HG02973 (cell line): ENCODE measurements around the gene AQP11.
"Not testable (repeated sequence)": the region's sequence is repeated elsewhere in the genome, so short reads cannot be mapped to it uniquely, and the experiment has no call there.

ENCODE experiments used
- ATAC-seq: cut with Tn5 transposase; IDR thresholded peaks from one replicate; pipeline ENCODE4 v1.9.1; 2021; ENCODE audit warnings: moderate library complexity; ENCODE audit not compliant: unreplicated experiment

Gene AQP11

DNA sequence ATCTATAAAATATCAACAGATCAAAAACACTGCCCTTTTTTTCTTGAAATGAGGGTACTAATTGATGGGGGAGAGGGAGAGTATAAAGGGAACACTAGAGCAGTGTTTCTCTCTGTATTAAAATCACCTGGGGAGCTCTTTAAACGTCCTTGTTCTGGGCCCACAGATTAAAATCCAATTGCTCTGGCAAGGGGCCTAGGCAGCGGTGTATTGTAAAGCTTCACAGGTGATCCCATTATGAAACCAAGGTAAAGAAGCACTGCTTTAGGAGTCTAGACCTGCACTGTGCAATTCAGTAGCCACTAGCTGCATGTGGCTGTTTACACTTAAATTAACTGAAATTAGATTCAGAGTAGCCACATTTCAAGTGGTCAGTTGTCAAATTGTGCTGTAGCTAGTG is 3.0 kb downstream of the AQP11 start:
- ATAC-seq: no peak

- ATAC-seq: no peak
Measured at GRCh38 chr11:77593883-77594282, 4.1 kb downstream of the AQP11 start.

- no peak for ATAC-seq
Measured at GRCh38 chr11:77596626-77597025, 6.9 kb downstream of the AQP11 start.

DNA sequence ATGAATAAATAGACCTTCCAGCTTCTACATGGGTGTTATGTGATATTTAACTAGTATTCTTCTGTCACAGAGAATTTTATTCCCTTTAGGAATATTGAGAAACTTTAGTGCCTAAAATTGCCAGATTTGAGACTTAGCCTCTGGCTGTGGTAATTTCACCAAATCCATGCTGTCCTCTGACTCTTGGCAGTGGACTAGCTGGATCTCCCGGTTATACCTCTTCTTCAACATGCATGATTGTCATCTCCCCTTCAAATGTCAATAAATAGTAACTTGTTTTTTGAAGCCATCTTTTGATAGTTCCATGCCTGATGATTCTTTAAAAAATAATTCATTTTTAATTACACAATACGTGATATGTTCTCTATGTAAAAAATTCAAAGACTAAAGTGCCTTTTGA is 8.4 kb downstream of the AQP11 start:
- no peak for ATAC-seq

DNA sequence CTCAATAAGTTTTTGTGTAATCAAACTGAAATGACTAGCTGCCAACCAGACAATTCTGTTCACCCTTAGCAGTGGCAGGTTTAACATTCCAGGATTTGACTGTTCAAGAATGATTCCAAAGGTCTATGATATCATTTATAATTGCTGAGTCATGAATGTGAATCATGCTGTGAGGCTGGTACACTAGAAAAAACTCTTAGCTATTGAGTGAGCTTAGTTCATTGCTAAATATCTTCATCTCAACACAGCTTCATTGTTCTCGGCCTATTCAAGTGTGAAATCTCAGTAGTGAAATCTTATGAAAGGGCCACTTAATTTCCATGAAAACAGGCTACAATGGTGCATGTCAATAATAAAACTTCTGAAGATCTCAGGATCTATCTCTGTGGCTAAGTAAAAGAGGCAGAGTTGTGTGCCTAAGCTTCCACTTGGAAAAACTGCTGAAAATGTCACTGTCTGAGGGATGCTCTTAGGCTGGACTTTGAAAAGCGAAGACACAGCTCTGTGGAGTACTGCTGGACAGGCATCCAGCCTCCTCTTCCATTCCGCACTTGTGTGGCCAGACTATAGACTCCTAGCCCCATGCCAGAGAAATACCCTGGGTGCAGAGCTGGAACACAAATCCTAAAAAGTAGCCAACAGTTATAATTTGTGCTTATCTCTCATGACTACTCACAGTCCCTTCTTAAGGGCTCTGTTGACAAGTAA is 12.8 kb downstream of the AQP11 start:
- no peak for ATAC-seq

DNA sequence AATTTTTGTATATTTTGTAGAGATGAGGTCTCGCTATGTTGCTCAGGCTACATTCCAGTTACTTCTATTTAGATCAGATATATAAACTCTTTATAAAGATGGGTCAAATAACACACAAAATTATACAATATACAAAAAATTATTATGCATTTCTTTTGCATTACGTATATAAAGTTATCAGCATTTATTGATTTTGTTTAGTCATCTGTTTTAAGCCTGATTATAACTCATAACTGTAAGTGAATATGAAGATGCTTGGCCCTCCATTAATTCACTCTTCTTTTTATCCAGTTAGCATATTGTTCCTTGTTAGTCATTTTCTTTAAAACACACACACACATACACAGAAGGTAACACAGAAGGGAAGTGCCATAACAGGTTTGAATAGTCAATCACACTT is 14.5 kb downstream of the AQP11 start:
- no peak for ATAC-seq

DNA sequence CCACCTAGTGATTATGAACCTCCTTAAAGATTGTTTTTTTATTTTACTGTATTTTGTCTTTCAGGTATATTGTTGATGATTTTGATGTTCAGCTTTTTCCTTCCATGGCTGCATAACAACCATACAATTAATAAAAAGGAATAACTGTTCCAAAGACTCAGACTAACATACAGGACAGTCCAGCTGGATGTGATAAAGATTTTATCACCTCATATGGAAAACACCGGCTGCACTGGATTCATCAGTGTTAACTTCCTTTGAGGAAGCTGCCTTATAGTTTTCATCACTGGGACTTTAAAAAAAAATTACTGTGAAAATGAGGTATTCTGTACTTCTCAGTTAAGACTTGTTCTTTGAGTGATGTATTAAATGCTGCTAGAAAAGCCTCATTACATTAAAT is 19.5 kb downstream of the AQP11 start:
- ATAC-seq: no peak

GRCh38 chr11:77611921-77612320 is 22.2 kb downstream of the AQP11 start:
- no peak for ATAC-seq

DNA sequence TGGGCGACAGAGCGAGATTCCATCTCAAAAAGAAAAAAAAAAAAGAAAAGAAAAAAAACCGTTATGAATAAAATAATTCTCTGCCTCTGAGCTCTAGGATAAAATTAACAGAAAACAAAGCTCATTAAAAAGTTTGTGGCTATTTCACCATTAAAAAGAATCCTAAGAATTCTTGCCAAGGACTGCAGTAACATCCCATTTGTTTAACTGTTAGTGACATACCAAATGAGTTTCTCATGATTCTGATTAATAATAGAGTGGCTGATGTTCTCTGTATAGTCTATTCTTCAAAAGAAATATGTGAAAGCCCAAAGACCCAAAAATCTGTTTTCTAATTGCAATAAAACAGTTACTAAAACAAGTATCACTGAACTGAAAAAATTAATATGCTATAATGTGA is 28.1 kb downstream of the AQP11 start:
- no peak for ATAC-seq

DNA sequence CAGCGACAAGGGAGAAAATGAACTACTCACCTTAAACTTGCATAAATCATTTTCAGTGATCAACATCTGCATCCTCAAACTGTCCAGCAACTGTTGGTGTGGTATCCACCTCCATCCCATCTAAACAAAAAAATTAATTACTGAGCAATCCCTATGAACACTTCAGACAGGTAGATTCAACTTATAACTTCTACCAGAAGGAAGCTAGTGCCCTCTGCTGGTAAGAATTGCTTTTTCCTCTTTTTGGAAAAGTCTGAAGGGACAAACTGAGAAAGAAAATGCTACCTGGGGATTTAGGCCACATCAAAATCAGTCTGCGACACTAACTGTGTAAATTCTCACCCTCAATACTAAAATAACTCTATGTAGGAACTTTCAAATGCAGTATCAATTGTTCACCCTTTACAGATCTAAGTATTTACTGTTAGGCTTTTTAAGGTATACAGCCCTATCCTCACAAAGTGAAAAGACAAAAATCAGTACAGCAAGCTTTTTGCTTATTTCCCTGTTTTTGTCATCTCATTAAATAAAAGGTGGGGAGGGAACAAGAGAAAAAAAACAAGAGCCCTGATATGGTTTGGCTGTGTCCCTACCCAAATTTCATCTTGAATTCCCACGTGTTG is 29.9 kb downstream of the AQP11 start:
- no peak for ATAC-seq

DNA sequence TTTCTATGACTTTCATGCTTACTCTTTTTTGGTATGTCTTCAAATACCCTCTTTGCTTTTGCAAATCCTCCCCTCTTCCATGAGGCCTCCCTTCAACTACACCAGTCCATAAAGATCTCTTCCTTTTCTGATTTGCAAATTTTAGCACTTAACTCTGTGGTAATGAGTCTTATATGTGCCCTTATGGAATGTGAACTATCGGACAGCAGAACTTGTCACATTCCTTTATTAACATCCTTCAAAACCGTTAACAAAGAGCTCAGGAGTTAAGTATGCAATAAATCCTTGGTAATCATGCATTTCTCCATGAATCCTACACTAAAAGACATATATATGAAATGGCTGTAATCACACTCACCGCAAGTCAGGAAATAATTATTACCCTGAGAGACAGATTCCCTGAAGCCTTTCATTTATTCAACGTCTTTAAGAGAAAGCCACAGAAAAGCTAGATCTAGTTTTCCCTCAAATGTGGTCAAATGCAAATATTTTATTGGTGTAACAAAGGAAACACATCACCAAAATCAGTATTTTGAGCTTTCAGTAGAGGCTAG is 40.5 kb downstream of the AQP11 start:
- no peak for ATAC-seq

GRCh38 chr11:77633926-77634325 is 44.2 kb downstream of the AQP11 start:
- ATAC-seq: not testable (repeated sequence)

GRCh38 chr11:77636731-77637344 is 47.1 kb downstream of the AQP11 start:
- ATAC-seq: no peak

DNA sequence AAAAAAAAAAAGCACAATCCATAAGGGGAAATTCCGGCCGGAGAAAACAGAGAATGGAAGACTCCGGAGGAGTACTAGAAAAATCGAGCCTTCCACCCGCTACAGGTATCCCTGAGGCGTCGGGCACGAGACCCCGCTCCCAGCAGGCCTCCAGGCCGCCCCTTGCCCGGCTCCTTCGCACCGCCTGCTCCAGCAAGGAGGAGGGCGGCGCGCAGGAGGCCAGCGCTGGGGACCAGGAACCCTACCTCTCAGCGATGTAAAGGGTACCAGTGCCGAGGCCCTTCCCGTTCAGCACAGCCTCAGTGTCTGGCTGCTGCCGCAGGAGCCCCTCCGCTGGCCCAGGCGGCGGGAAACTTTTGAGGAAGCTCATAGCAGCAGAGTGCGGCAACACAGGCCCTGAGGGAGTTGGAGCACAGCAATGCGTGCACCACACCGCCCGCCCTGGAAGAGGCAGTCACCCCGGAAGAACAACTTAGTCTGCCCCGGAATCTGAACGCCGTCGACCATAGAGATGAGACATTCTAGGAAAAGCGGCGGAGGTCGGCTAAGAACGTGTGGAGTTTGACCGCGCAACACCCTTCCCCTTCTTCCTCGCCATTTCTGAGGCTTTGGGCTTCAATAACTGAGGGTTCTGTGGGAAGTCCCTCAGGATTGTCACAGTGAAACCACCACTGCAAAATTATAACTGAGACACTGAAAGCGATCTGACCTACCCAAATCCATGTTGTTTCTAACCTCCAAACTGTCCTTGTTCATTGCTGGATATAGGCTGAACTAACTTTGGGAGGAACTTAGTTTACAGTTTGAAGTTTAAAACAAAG is 47.8 kb downstream of the AQP11 start, which contains the start of gene CLNS1A:
Gene CLNS1A (minus strand): TSS at position 450 of the 821 bp plus-strand sequence. CDS start 80 bp downstream, at position 370.
- peak; percentile 93 for ATAC-seq

GRCh38 chr11:77642228-77642627 is 52.5 kb downstream of the AQP11 start:
- no peak for ATAC-seq

DNA sequence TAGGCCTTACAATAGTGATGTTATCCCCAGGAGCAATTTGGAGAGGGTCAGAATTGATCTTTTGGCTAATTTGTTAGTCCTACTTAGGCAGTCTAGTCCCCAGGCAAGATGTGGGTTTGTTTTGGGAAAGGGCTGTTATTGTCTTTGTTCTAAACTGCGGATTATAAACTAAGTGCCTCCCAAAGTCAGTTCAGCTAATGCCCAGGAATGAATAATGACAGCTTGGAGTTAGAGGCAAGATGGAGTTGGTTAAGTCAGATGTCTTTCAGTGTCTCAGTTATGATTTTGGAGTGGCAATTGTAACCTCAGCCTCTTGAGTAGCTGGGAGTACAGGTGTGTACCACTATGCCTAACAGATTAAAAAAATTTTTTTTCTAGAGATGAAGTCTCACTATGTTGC is 55.1 kb downstream of the AQP11 start:
- ATAC-seq: no peak

DNA sequence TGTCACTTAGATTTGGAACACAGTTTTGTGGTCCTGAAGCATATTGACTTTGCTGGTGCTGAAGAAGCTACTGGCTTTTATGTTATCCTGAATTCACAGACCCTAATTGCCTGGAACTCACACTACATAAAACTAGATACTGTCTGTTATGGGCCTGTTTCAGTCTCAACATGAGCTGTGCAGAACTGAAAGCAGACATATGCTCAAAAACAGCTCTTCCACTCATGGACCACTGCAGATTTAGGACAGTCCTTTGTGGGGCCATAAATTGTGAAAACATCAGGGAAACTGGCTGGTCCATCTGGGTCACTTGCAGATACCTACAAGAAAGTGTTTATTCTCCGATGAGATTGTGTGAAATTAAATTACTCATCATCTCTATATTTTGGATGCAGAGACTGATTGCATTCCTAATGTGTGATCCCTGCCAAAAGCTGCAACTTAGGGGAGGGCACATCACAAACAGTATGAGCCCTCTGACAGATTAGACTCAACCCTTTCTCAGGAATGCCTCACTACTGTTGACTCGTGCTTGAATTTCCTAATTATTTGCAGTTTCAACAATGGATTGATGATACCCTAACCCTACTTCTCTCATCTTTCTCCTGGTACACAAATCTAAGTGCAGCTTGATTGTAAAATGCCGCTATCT is 58.0 kb downstream of the AQP11 start:
- ATAC-seq: no peak

GRCh38 chr11:77650123-77650522 is 60.4 kb downstream of the AQP11 start:
- ATAC-seq: no peak

- no peak for ATAC-seq
Measured at GRCh38 chr11:77654770-77655434, 65.1 kb downstream of the AQP11 start.

DNA sequence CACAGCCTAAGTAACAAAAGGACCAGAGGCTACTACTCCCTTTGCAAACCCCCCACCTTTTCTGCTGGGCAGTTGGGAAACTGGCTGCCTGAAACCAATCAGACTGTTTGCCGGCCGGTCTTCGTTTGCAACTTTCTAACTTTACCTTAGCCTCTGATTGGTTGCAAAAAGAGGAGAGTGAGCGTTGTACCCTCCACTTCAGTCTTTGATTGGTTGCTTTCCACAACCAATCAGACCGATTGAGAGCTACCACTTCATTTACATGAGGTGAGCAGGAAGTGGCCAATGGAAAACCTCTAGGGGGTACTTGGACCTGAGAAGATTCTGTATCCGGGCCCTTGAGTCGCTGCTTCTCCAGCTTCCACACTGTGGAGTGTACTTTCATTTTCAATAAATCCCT is 66.6 kb downstream of the AQP11 start:
- no peak for ATAC-seq
